Measurements from ENCODE around the gene TNNT3.

Gene TNNT3

GRCh38 chr11:1959786-1960185, 40.3 kb downstream of the TNNT3 start:
- no peak for DNase-seq

GRCh38 chr11:1963864-1964263, 44.4 kb downstream of the TNNT3 start:
- no peak for DNase-seq

- DNase-seq = no peak
Observed at GRCh38 chr11:1964348-1964747, 44.8 kb downstream of the TNNT3 start.

- no peak for DNase-seq
Observed at GRCh38 chr11:1964955-1965354, 45.5 kb downstream of the TNNT3 start.

- DNase-seq = no peak
Observed at GRCh38 chr11:1966531-1966930, 47.0 kb downstream of the TNNT3 start.

- DNase-seq = no peak
Observed at GRCh38 chr11:1967641-1968225, 48.2 kb downstream of the TNNT3 start.

GRCh38 chr11:1968454-1969002, 49.0 kb downstream of the TNNT3 start:
- DNase-seq = no peak

- DNase-seq = no peak
Observed at GRCh38 chr11:1969035-1969434, 49.5 kb downstream of the TNNT3 start.

GRCh38 chr11:1969776-1970175, 50.3 kb downstream of the TNNT3 start:
- no peak for DNase-seq

GRCh38 chr11:1970956-1971355, 51.5 kb downstream of the TNNT3 start:
- no peak for DNase-seq

GRCh38 chr11:1975185-1975584, 55.7 kb downstream of the TNNT3 start:
- no peak for DNase-seq

- DNase-seq = no peak
Observed at GRCh38 chr11:1978720-1979473, 59.4 kb downstream of the TNNT3 start.

- DNase-seq = no peak
Observed at GRCh38 chr11:1979607-1980006, 60.1 kb downstream of the TNNT3 start.

GRCh38 chr11:1982873-1983600, 63.5 kb downstream of the TNNT3 start:
- no peak for DNase-seq

GRCh38 chr11:1983601-1983961, 64.1 kb downstream of the TNNT3 start:
- no peak for DNase-seq

- DNase-seq = no peak
Observed at GRCh38 chr11:1987024-1987423, 67.5 kb downstream of the TNNT3 start.

GRCh38 chr11:1988174-1988573, 68.7 kb downstream of the TNNT3 start:
- DNase-seq = no peak
